A549 (cell line): ENCODE measurements around the gene CHST10. TPM values are rescaled to one million over a fixed set of nuclear protein-coding genes. Genes with fewer than 3 reads are reported as not detected.
"Not testable (repeated sequence)": the region's sequence is repeated elsewhere in the genome, so short reads cannot be mapped to it uniquely, and the experiment has no call there.

Experiments
- ATAC-seq, 2 experiments: fragments of 200-7000 bp in 1 of 2; fragments of >200 bp in 1 of 2; cut with Nextera tagmentation in 1 of 2; cut with Tn5 transposase in 1 of 2; 3 replicates each; pipeline versions ENCODE4 v1.8.0 to v1.9.1; 2018 to 2020; ENCODE audit warnings: mild to moderate bottlenecking in 1 of 2, moderate library complexity in 1 of 2
- CTCF ChIA-PET: fragments of 300-600 bp; sonication (Branson Sonifier 250); formaldehyde crosslinking; extraction: SDS; loops from one replicate; lab custom pipeline; 2021; ENCODE audit warnings: antibody characterized with exemption, inconsistent platforms; lab: Yijun Ruan, JAX
- POLR2A ChIA-PET: fragments of 350-600 bp; formaldehyde crosslinking; extraction: SDS; loops from one replicate; lab custom pipeline; 2021; ENCODE audit warnings: antibody characterized with exemption, inconsistent platforms; lab: Yijun Ruan, JAX
- DNase-seq, 2 experiments: peaks; one replicate each; pipeline versions ENCODE4 v3.0.0 to v3.0.0-alpha.2; 2011 to 2016; ENCODE audit warnings: low read depth in 1 of 2, low spot score in 1 of 2
- FAIRE-seq: peaks from 2 replicates; lab custom pipeline; 2011; peaks lifted over from hg19 to GRCh38; lab: Jason Lieb, UNC
- H3K27ac ChIP-seq, 2 experiments: fragments of >200 bp; sonication (Bioruptor Twin); formaldehyde crosslinking; 3 replicates each; pipeline ENCODE4 v1.5.1; 2016 to 2017
- H3K4me1 ChIP-seq: fragments of >200 bp; sonication (Bioruptor Twin); formaldehyde crosslinking; 3 replicates; pipeline ENCODE4 v1.6.1; 2016
- H3K4me2 ChIP-seq: fragments of >200 bp; sonication (Bioruptor Twin); formaldehyde crosslinking; 3 replicates; pipeline ENCODE4 v1.6.1; 2016
- H3K4me3 ChIP-seq: fragments of >200 bp; sonication (Bioruptor Twin); formaldehyde crosslinking; 3 replicates; pipeline ENCODE4 v1.5.1; 2016
- H3K9me3 ChIP-seq: fragments of >200 bp; sonication (Bioruptor Twin); formaldehyde crosslinking; 3 replicates; pipeline ENCODE4 v1.6.1; 2016
- CBX2 ChIP-seq: fragments of 200-600 bp; sonication (generic); IDR thresholded peaks from 2 replicates; pipeline ENCODE4 v1.6.1; 2016; ENCODE audit warnings: low read depth, mild to moderate bottlenecking, borderline replicate concordance
- CBX8 ChIP-seq: fragments of 200-600 bp; sonication (generic); IDR thresholded peaks from 2 replicates; pipeline ENCODE4 v1.6.1; 2016
- CEBPB ChIP-seq, 2 experiments: fragments of >200 bp in 1 of 2; sonication (Bioruptor Twin) in 1 of 2; formaldehyde crosslinking in 1 of 2; IDR thresholded peaks; 2 replicates each; pipeline ENCODE4 v1.6.1; 2012 to 2016
- CHD2 ChIP-seq: fragments of 150-350 bp; IDR thresholded peaks from 2 replicates; pipeline ENCODE4 v1.6.1; 2014; ENCODE audit warnings: low read length; ENCODE audit not compliant: partially characterized antibody
- CHD4 ChIP-seq: fragments of 200-600 bp; sonication (generic); IDR thresholded peaks from 2 replicates; pipeline ENCODE4 v1.6.1; 2016; ENCODE audit warnings: antibody characterized with exemption, mild to moderate bottlenecking, borderline replicate concordance
- CTCF ChIP-seq: fragments of >200 bp; sonication (Bioruptor Twin); formaldehyde crosslinking; IDR thresholded peaks from 3 replicates; pipeline ENCODE4 v1.5.1; 2016
- ESRRA ChIP-seq: fragments of 150-350 bp; IDR thresholded peaks from 2 replicates; pipeline ENCODE4 v1.6.1; 2014; ENCODE audit warnings: mild to moderate bottlenecking, low read length, borderline replicate concordance
- FOSB ChIP-seq: fragments of 250-450 bp; sonication (Bioruptor Pico); IDR thresholded peaks from 2 replicates; pipeline ENCODE4 v1.5.0; 2020; ENCODE audit warnings: mild to moderate bottlenecking, moderate library complexity
- FOXS1 ChIP-seq: fragments of 250-450 bp; sonication (Bioruptor Pico); IDR thresholded peaks from 2 replicates; pipeline ENCODE4 v1.5.0; 2020; ENCODE audit warnings: mild to moderate bottlenecking, moderate library complexity
- HDAC2 ChIP-seq: fragments of 200-600 bp; sonication (generic); IDR thresholded peaks from 2 replicates; pipeline ENCODE4 v1.6.1; 2016
- HOXB5 ChIP-seq: fragments of 250-450 bp; sonication (Bioruptor Pico); IDR thresholded peaks from 2 replicates; pipeline ENCODE4 v1.5.0; 2020; ENCODE audit warnings: mild to moderate bottlenecking, moderate library complexity
- JUN ChIP-seq, 2 experiments: fragments of >200 bp; sonication (Bioruptor Twin); formaldehyde crosslinking; IDR thresholded peaks; 2 replicates in 1 of 2; 3 replicates in 1 of 2; pipeline ENCODE4 v1.6.1; 2016 to 2017
- JUNB ChIP-seq: fragments of >200 bp; sonication (Bioruptor Twin); formaldehyde crosslinking; IDR thresholded peaks from 2 replicates; pipeline ENCODE4 v1.6.1; 2016
- MAX ChIP-seq: IDR thresholded peaks from 2 replicates; pipeline ENCODE4 v1.6.1; 2012
- MYC ChIP-seq: IDR thresholded peaks from 2 replicates; pipeline ENCODE4 v1.6.1; 2012; ENCODE audit warnings: mild to moderate bottlenecking, inconsistent platforms, low read length, improper control_type of control experiment, borderline replicate concordance
- NPAS2 ChIP-seq: fragments of 250-450 bp; sonication (Bioruptor Pico); IDR thresholded peaks from 2 replicates; pipeline ENCODE4 v1.8.0; 2022; ENCODE audit warnings: mild to moderate bottlenecking, moderate library complexity, borderline replicate concordance
- NR3C1 ChIP-seq: fragments of >200 bp; sonication (Bioruptor Twin); formaldehyde crosslinking; IDR thresholded peaks from 3 replicates; pipeline ENCODE4 v1.6.1; 2017
- RCOR1 ChIP-seq: fragments of 150-350 bp; IDR thresholded peaks from 2 replicates; pipeline ENCODE4 v1.6.1; 2014; ENCODE audit warnings: antibody characterized with exemption, low read length, low read depth
- SREBF2 ChIP-seq: fragments of 450-650 bp; IDR thresholded peaks from 2 replicates; pipeline ENCODE4 v1.6.1; 2014; ENCODE audit warnings: mild to moderate bottlenecking, moderate library complexity
- TFCP2L1 ChIP-seq: fragments of 250-450 bp; sonication (Bioruptor Pico); IDR thresholded peaks from 2 replicates; pipeline ENCODE4 v1.5.0; 2021; ENCODE audit warnings: mild to moderate bottlenecking
- ZSCAN20 ChIP-seq: fragments of 250-450 bp; sonication (Bioruptor Pico); IDR thresholded peaks from 2 replicates; pipeline ENCODE4 v1.8.0; 2022; ENCODE audit warnings: mild to moderate bottlenecking, moderate library complexity
- WGBS: methylation state at CpG from one replicate; pipeline ENCODE4 v1.1.6; 2017; ENCODE audit errors: missing lambda C conversion rate; 5-methylcytosine and 5-hydroxymethylcytosine counted together
- polyA plus RNA-seq, 4 experiments: library from polyadenylated mRNA; depleted of rRNA in 3 of 4; stranded (reverse); fragments of >200 nt; fragmentation: RNase III in 1 of 4; extraction: RNeasy Plus Mini Kit Qiagen cat#74134 plus additional on column Dnase treatment in 1 of 4; gene quantifications; 2 replicates in 3 of 4; 3 replicates in 1 of 4; pipeline ENCODE4 v1.2.3, GENCODE V29; 2011 to 2017
- TF ChIP-seq, protein P1 (sequence below): IDR thresholded peaks from 2 replicates; pipeline ENCODE4 v1.6.1; 2012

Gene CHST10
- polyA plus RNA-seq, 2 of the 4 experiments (the other 2 are of a cell fraction) = 16.6 to 24.0 TPM

DNA sequence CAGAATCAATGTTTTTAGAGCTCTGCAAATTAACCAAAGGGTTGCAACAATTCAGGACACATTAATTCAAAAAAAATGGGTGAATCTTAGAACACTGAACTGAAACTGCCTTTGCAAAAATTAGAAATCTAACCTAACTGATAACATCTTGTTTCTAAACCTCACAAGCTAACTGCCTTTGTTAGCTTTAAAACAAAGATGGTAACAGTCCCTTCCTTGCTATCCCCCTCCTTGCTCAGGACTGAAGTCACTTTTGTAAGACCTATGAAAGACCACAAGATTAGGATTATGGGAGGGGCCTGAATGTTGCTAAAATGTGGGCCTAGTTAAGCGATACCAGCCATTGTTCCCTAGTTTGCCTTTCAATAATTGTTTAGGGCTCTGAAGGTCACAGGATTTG, 50.3 kb downstream of the CHST10 start:
- ATAC-seq = no peak
- no peak for TF ChIP-seq CBX2
- no peak for TF ChIP-seq CEBPB (IDR thresholded peaks at IDR 0.05)
- TF ChIP-seq FOSB (CRISPR knock-in tag) = no peak
- no peak for TF ChIP-seq CTCF
- TF ChIP-seq MYC = no peak
- TF ChIP-seq ZSCAN20 = no peak
- no peak for TF ChIP-seq SREBF2
- TF ChIP-seq, all 56 proteins: peak for 0
- DNase-seq (no peak), FAIRE-seq (no peak)
- H3K9me3 ChIP-seq = peaks cover 13% of the 10 kb centered on the region; the same call in 2 of the 3 replicates
- H3K4me1 ChIP-seq = peaks cover 11% of the 10 kb centered on the region; the same call in 2 of the 3 replicates
- CTCF ChIA-PET = interaction anchor here (1.3 to 2.7 kb wide), 2 partner anchors 14 to 104 kb away, joined by 6 to 8 read pairs; no protein-coding TSS in a partner anchor
- H3K4me3 ChIP-seq = no peak overlapping the region
- 85% methylated on average over 1 of the region's 1 CpG for WGBS
- no peak overlapping the region for H3K27ac ChIP-seq
- H3K4me2 ChIP-seq = no peak overlapping the region
- POLR2A ChIA-PET = no interaction called here

DNA sequence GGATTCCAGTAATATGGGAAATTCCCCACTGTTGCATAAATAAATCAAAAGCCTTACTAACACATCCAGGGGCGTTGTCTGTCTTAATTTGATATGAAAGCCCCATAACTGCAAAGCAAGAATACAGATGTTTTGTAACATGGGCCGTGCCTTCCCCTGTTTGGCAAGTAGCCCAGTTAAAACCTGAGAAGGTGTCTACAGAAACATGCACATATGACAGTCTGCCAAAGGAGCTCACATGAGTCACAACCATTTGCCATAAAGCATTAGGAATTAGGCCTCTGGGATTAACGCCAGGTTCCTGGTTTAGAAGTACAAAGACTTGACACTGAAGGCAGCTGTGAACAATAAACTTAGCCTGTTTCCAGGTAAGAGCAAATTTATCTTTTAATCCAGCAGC, 52.0 kb downstream of the CHST10 start:
- TF ChIP-seq JUNB = 0 out of 2 replicates have a peak, but pooled peaks have one; percentile 25
- no peak for TF ChIP-seq CHD4
- no peak for TF ChIP-seq MAX
- no peak for FAIRE-seq
- peak in 1 of 2 experiments; percentile 62 for DNase-seq
- no peak for ATAC-seq
- POLR2A ChIA-PET = interaction anchor here (0.8 kb wide), 1 partner anchor 31 kb away, joined by 3 read pairs; no protein-coding TSS in a partner anchor
- CTCF ChIA-PET = interaction anchor here (1.6 to 2.7 kb wide), 2 partner anchors 11 to 102 kb away, joined by 3 to 8 read pairs; no protein-coding TSS in a partner anchor
- Histone ChIP-seq H3K4me2 (peak overlapping the region; percentile 21; the same call in 2 of the 3 replicates), H3K4me1 (peaks cover 11% of the 10 kb centered on the region; the same call in 2 of the 3 replicates), H3K9me3 (peaks cover 11% of the 10 kb centered on the region; the same call in 2 of the 3 replicates), H3K27ac (no peak overlapping the region), H3K4me3 (no peak overlapping the region)
- WGBS = 7% methylated on average over 3 of the region's 3 CpGs

GRCh38 chr2:100362269-100362668, 55.2 kb downstream of the CHST10 start:
- DNase-seq, H3K4me2 ChIP-seq, H3K4me3 ChIP-seq, POLR2A ChIA-PET, H3K27ac ChIP-seq, ATAC-seq, CTCF ChIA-PET, FAIRE-seq, H3K9me3 ChIP-seq: not testable (repeated sequence)
- 79% methylated on average over 7 of the region's 7 CpGs for WGBS
- H3K4me1 ChIP-seq = peaks cover 11% of the 10 kb centered on the region; the same call in 2 of the 3 replicates

DNA sequence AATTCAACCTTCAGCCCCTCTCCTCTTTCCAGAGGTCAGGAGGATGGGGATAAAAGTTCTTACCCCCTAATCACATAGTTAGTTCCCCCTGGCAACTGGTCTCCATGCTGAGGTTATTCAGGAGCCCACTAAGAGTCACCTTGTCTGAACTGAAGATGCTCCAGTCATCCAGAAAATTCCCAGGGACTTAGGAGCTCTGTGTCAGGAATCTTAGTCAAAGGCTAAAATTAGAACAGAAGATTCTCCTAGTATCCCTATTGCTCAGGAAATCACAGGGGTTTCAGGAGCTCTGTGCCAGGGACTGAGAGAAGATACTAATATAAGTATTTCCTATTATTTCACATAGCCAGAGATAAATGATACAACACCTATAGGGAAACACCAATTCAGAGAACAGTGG, 57.9 kb downstream of the CHST10 start:
- ATAC-seq (no peak; a peak in 1 of 6 replicates), FAIRE-seq (no peak), DNase-seq (no peak)
- H3K9me3 ChIP-seq = no peaks in the 10 kb centered on the region
- no peak overlapping the region for H3K4me2 ChIP-seq
- ChIA-PET POLR2A (no interaction called here), CTCF (interaction anchor here (1.3 kb wide), 1 partner anchor 97 kb away, joined by 3 read pairs; no protein-coding TSS in a partner anchor)
- no peak overlapping the region for H3K27ac ChIP-seq
- H3K4me3 ChIP-seq = no peak overlapping the region
- no peak for TF ChIP-seq HDAC2
- TF ChIP-seq CBX8 = no peak
- no peak for TF ChIP-seq NR3C1
- TF ChIP-seq CHD2 = no peak
- TF ChIP-seq, protein P1, sequence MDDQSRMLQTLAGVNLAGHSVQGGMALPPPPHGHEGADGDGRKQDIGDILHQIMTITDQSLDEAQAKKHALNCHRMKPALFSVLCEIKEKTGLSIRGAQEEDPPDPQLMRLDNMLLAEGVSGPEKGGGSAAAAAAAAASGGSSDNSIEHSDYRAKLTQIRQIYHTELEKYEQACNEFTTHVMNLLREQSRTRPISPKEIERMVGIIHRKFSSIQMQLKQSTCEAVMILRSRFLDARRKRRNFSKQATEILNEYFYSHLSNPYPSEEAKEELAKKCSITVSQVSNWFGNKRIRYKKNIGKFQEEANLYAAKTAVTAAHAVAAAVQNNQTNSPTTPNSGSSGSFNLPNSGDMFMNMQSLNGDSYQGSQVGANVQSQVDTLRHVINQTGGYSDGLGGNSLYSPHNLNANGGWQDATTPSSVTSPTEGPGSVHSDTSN = no peak
- no peak for TF ChIP-seq HOXB5 (CRISPR knock-in tag)
- TF ChIP-seq RCOR1 = no peak
- TF ChIP-seq FOSB (CRISPR knock-in tag) = no peak
- TF ChIP-seq TFCP2L1 (CRISPR knock-in tag) = no peak
- no peak for TF ChIP-seq FOXS1 (CRISPR knock-in tag)
- no peak for TF ChIP-seq ESRRA
- TF ChIP-seq JUN (IDR thresholded peaks at IDR 0.05) = no peak
- no peak for TF ChIP-seq CTCF
- TF ChIP-seq SREBF2 = no peak
- no peak for TF ChIP-seq NPAS2
- H3K4me1 ChIP-seq = no peaks in the 10 kb centered on the region
